Tibial nerve (tissue), 4 donors: ENCODE data around the gene ACAD10.

ENCODE experiments used
- CTCF ChIP-seq, 5 experiments: fragments of 200-600 bp in 3 of 5; fragments of 450-650 bp in 2 of 5; sonication (generic) in 3 of 5; IDR thresholded peaks; one replicate each; pipeline ENCODE4 v1.5.1; 2016 to 2019; ENCODE audit warnings: antibody characterized with exemption in 5 of 5, mild to moderate bottlenecking in 3 of 5, moderate library complexity in 2 of 5
- EP300 ChIP-seq, 2 donors: sonication (generic); formaldehyde crosslinking; IDR thresholded peaks; one replicate each; pipeline ENCODE4 v1.6.1; 2017; ENCODE audit warnings: antibody characterized with exemption in 2 of 2, mild to moderate bottlenecking in 1 of 2
- POLR2A ChIP-seq, 2 donors: fragments of 450-650 bp; IDR thresholded peaks; one replicate each; pipeline ENCODE4 v1.6.1; 2017; ENCODE audit warnings: antibody characterized with exemption in 2 of 2, mild to moderate bottlenecking in 2 of 2, moderate library complexity in 2 of 2

GRCh38 chr12:111699962-111700361 lies 14.1 kb downstream of the ACAD10 start:
- TF ChIP-seq CTCF (IDR thresholded peaks at IDR 0.05) = no peak
- no peak for TF ChIP-seq POLR2A (IDR thresholded peaks at IDR 0.05)
- TF ChIP-seq EP300 (IDR thresholded peaks at IDR 0.05) = no peak
